ENCODE data around the gene GRIA1.

The GRIA1 gene

GRCh38 chr5:153807801-153808200, 317.3 kb downstream of the GRIA1 start:
- DNase-seq: no peak
- Histone ChIP-seq H3K4me2 (ENCODE audit: low read depth, low read length) (no peak overlapping the region), H3K9me2 (replicated peaks; ENCODE audit: insufficient read depth, low read length) (no peaks in the 10 kb centered on the region), H3K79me2 (ENCODE audit: low read length) (no peaks in the 10 kb centered on the region), H3F3A (ENCODE audit: insufficient read depth, low read length) (no peaks in the 10 kb centered on the region), H3K27me3 (replicated peaks; ENCODE audit: insufficient read depth, low read length) (no peaks in the 10 kb centered on the region), H3K36me3 (replicated peaks; ENCODE audit: insufficient read depth, low read length) (no peaks in the 10 kb centered on the region), H3K9ac (ENCODE audit: low read length) (no peak overlapping the region), H3K9me3 (replicated peaks; ENCODE audit: insufficient read depth, low read length) (no peaks in the 10 kb centered on the region), H3K4me1 (ENCODE audit: low read length) (no peaks in the 10 kb centered on the region), H2AFZ (ENCODE audit: low read length) (no peak overlapping the region), H4K20me1 (ENCODE audit: insufficient read depth, low read length) (no peaks in the 10 kb centered on the region), H3K27ac (ENCODE audit: low read length) (no peak overlapping the region), H3K4me3 (ENCODE audit: low read length) (no peak overlapping the region)
- no peak for TF ChIP-seq EZH2phosphoT487 (IDR thresholded peaks at IDR 0.05; ENCODE audit: low read length)
- no peak for TF ChIP-seq EZH2 (optimal IDR thresholded peaks at IDR 0.05; ENCODE audit: low read depth, low read length)
- no peak for TF ChIP-seq CTCF (IDR thresholded peaks at IDR 0.05; ENCODE audit: low read length)

- Histone ChIP-seq H2AFZ (ENCODE audit: low read length) (no peak overlapping the region), H3K9me2 (replicated peaks; ENCODE audit: insufficient read depth, low read length) (no peaks in the 10 kb centered on the region), H3K27ac (ENCODE audit: low read length) (no peak overlapping the region), H3K4me1 (ENCODE audit: low read length) (no peaks in the 10 kb centered on the region), H3K27me3 (replicated peaks; ENCODE audit: insufficient read depth, low read length) (no peaks in the 10 kb centered on the region), H3K9ac (ENCODE audit: low read length) (no peak overlapping the region), H3K9me3 (replicated peaks; ENCODE audit: insufficient read depth, low read length) (no peaks in the 10 kb centered on the region), H4K20me1 (ENCODE audit: insufficient read depth, low read length) (no peaks in the 10 kb centered on the region), H3K4me3 (ENCODE audit: low read length) (no peak overlapping the region), H3K4me2 (ENCODE audit: low read depth, low read length) (no peak overlapping the region), H3K36me3 (replicated peaks; ENCODE audit: insufficient read depth, low read length) (no peaks in the 10 kb centered on the region), H3K79me2 (ENCODE audit: low read length) (no peaks in the 10 kb centered on the region), H3F3A (ENCODE audit: insufficient read depth, low read length) (no peaks in the 10 kb centered on the region)
- no peak for TF ChIP-seq EZH2phosphoT487 (IDR thresholded peaks at IDR 0.05; ENCODE audit: low read length)
- TF ChIP-seq EZH2 (optimal IDR thresholded peaks at IDR 0.05; ENCODE audit: low read depth, low read length): no peak
- TF ChIP-seq CTCF (IDR thresholded peaks at IDR 0.05; ENCODE audit: low read length): no peak
- DNase-seq: no peak
Observed at GRCh38 chr5:153809166-153809565, 318.7 kb downstream of the GRIA1 start.

- Histone ChIP-seq H3K9me3 (replicated peaks; ENCODE audit: insufficient read depth, low read length) (no peaks in the 10 kb centered on the region), H3K27me3 (replicated peaks; ENCODE audit: insufficient read depth, low read length) (no peaks in the 10 kb centered on the region), H3K4me3 (ENCODE audit: low read length) (no peak overlapping the region), H3K4me2 (ENCODE audit: low read depth, low read length) (no peak overlapping the region), H2AFZ (ENCODE audit: low read length) (no peak overlapping the region), H3K79me2 (ENCODE audit: low read length) (no peaks in the 10 kb centered on the region), H3K36me3 (replicated peaks; ENCODE audit: insufficient read depth, low read length) (no peaks in the 10 kb centered on the region), H4K20me1 (ENCODE audit: insufficient read depth, low read length) (no peaks in the 10 kb centered on the region), H3K27ac (ENCODE audit: low read length) (no peak overlapping the region), H3K9ac (ENCODE audit: low read length) (no peak overlapping the region), H3F3A (ENCODE audit: insufficient read depth, low read length) (no peaks in the 10 kb centered on the region), H3K9me2 (replicated peaks; ENCODE audit: insufficient read depth, low read length) (no peaks in the 10 kb centered on the region), H3K4me1 (ENCODE audit: low read length) (no peaks in the 10 kb centered on the region)
- DNase-seq: no peak
- TF ChIP-seq EZH2phosphoT487 (IDR thresholded peaks at IDR 0.05; ENCODE audit: low read length) (no peak), EZH2 (optimal IDR thresholded peaks at IDR 0.05; ENCODE audit: low read depth, low read length) (no peak), CTCF (IDR thresholded peaks at IDR 0.05; ENCODE audit: low read length) (no peak)
Observed at GRCh38 chr5:153813901-153814300, 323.4 kb downstream of the GRIA1 start.

All from MM.1S (cell line).